ENCODE results near the gene PIGV. TPM values are rescaled to one million over a fixed set of nuclear protein-coding genes. Genes with fewer than 3 reads are reported as not detected.
"Not testable (repeated sequence)": the region's sequence is repeated elsewhere in the genome, so short reads cannot be mapped to it uniquely, and the experiment has no call there.

The PIGV gene
- total RNA-seq, 1 experiment from 2014 or later = 13.2 TPM

DNA sequence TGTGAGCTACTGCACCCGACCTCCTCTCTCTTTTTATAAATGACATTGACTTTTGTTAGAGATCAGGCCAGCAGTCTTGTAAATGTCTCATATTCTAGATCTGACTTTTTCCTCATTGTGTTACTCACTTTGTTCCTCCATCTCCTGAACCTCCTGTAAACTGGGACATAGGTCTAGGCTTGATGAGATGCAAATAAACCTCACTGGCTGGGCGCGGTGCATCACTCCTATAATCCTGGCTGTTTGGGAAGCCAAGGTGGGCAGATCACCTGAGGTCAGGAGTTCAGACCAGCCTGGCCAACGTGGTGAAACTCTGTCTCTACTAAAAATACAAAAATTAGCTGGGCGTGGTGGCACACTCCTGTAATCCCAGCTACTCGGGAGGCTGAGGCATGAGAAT, 60.1 kb downstream of the PIGV start:
- peak overlapping the region; percentile 72; the same call in 1 of the 2 replicates for H3K27ac ChIP-seq (ENCODE audit: low read depth, low read length)
- H4K20me1 ChIP-seq (ENCODE audit: insufficient read depth); intact Hi-C loops (cut with micrococcal nuclease); DNase-seq (ENCODE audit: low read depth, low spot score); H3K4me3 ChIP-seq (replicated peaks in 1 of 2; ENCODE audit: low read depth in 1 of 2, low read length in 2 of 2); BruUV-seq (replicated peaks); H3K27me3 ChIP-seq (ENCODE audit: insufficient read depth, low read length); H3K9me3 ChIP-seq (ENCODE audit: control insufficient read depth in 1 of 2, insufficient read depth in 1 of 2, low read depth in 1 of 2, low read length in 2 of 2); H2AFZ ChIP-seq (ENCODE audit: low read depth, low read length, poor library complexity, severe bottlenecking); H3K79me2 ChIP-seq (ENCODE audit: insufficient read depth, low read length); ATAC-seq; H3K9me2 ChIP-seq (ENCODE audit: insufficient read depth); RAD21 ChIA-PET (ENCODE audit: low non-redundant PET in 1 of 2, low total read pairs in 2 of 2, uncharacterized antibody in 2 of 2, unreplicated experiment in 2 of 2): not testable (repeated sequence)
- peaks cover 11 to 26% of the 10 kb centered on the region in 2 experiments; a peak in 3 of 4 replicates for H3K36me3 ChIP-seq (ENCODE audit: control insufficient read depth in 1 of 2, insufficient read depth in 2 of 2, low read length in 2 of 2)
- peak overlapping the region; percentile 59 for H3K9ac ChIP-seq (ENCODE audit: low read length)
- H3K4me1 ChIP-seq (ENCODE audit: control insufficient read depth in 1 of 2, insufficient read depth in 2 of 2, low read length in 2 of 2) = peaks cover 24 to 42% of the 10 kb centered on the region in 2 experiments
- CTCF ChIA-PET = interaction anchor here (1.8 to 2.7 kb wide), 3 partner anchors 13 to 39 kb away, joined by 5 to 14 read pairs (median 5); no protein-coding TSS in a partner anchor
- POLR2A ChIA-PET = interaction anchor here (3.0 kb wide), 1 partner anchor 17 kb away, joined by 29 read pairs; the partner anchor contains the start of gene SFN
- H3K4me2 ChIP-seq (ENCODE audit: low read length) = peak overlapping the region; percentile 65; the same call in 1 of the 2 replicates

Other genes starting within 250 kb of the PIGV start
- 62.8 TPM for gene ARID1A, start 91.9 kb upstream of the PIGV start, total RNA-seq (2021; ENCODE audit: unreplicated experiment)
- gene ZDHHC18, start 38.7 kb downstream of the PIGV start, total RNA-seq (2021; ENCODE audit: unreplicated experiment) = 24.4 TPM
- 245 TPM for gene SFN, start 75.2 kb downstream of the PIGV start, total RNA-seq (2021; ENCODE audit: unreplicated experiment)
- 37.2 TPM for gene GPN2, start 102.3 kb downstream of the PIGV start, total RNA-seq (2021; ENCODE audit: unreplicated experiment)
- gene GPATCH3, start 112.5 kb downstream of the PIGV start, total RNA-seq (2021; ENCODE audit: unreplicated experiment) = 14.8 TPM
- not detected for gene NR0B2, start 126.0 kb downstream of the PIGV start, total RNA-seq (2021; ENCODE audit: unreplicated experiment)
- 119 TPM for gene NUDC, start 133.8 kb downstream of the PIGV start, total RNA-seq (2021; ENCODE audit: unreplicated experiment)
- 23.0 TPM for gene KDF1, start 172.5 kb downstream of the PIGV start, total RNA-seq (2021; ENCODE audit: unreplicated experiment)
- gene TRNP1, start 205.7 kb downstream of the PIGV start, total RNA-seq (2021; ENCODE audit: unreplicated experiment) = 76.9 TPM
- 5.7 TPM for gene TENT5B, start 224.9 kb downstream of the PIGV start, total RNA-seq (2021; ENCODE audit: unreplicated experiment)

Measured in HCT116 (cell line).